ENCODE measurements around the gene ERC1.

- no peak for TF ChIP-seq CTCF (IDR thresholded peaks at IDR 0.05)
- TF ChIP-seq REST (IDR thresholded peaks at IDR 0.05; ENCODE audit: insufficient read depth in 1 of 2, low read depth in 2 of 2, low read length in 1 of 2), result no peak
Observed at GRCh38 chr12:991350-992333, 619 bp downstream of the ERC1 start.
